ENCODE data around the gene RGS6. TPM values are rescaled to one million over a fixed set of nuclear protein-coding genes. Genes with fewer than 3 reads are reported as not detected.

The RGS6 gene
- total RNA-seq, 2 experiments from 2014 or later: not detected

GRCh38 chr14:72420749-72421474, 488.7 kb downstream of the RGS6 start:
- H3K4me3 ChIP-seq (ENCODE audit: low read depth, low read length, poor library complexity, severe bottlenecking): no peak overlapping the region
- ChIA-PET CTCF (ENCODE audit: unreplicated experiment) (interaction anchor here (0.6 kb wide), 1 partner anchor 147 kb away, joined by 3 read pairs; no protein-coding TSS in a partner anchor), POLR2A (no interaction called here)
- H3K9me3 ChIP-seq (ENCODE audit: low read length): no peaks in the 10 kb centered on the region
- no peaks in the 10 kb centered on the region for H3K9me2 ChIP-seq (ENCODE audit: insufficient read depth, low read length)
- H2AFZ ChIP-seq (ENCODE audit: low read length): no peak overlapping the region
- H3K4me2 ChIP-seq (ENCODE audit: low read length): no peak overlapping the region
- no peaks in the 10 kb centered on the region for H3K4me1 ChIP-seq (ENCODE audit: insufficient read depth, low read length, poor library complexity, severe bottlenecking)
- intact Hi-C loops (cut with micrococcal nuclease; ENCODE audit: unreplicated experiment): loop anchor here (2.0 to 10.0 kb wide), 2 partner anchors 316 to 396 kb away; no protein-coding TSS in a partner anchor
- no peak overlapping the region for H3K27ac ChIP-seq (ENCODE audit: low read depth, low read length, poor library complexity, severe bottlenecking)
- peak; percentile 50 for DNase-seq (ENCODE audit: low spot score)
- H3K36me3 ChIP-seq (ENCODE audit: insufficient read depth, low read length): no peaks in the 10 kb centered on the region
- BruUV-seq (replicated peaks): no TSS peak
- no peaks in the 10 kb centered on the region for H3K79me2 ChIP-seq (ENCODE audit: insufficient read depth, low read depth, low read length)
- TF ChIP-seq, protein P1, sequence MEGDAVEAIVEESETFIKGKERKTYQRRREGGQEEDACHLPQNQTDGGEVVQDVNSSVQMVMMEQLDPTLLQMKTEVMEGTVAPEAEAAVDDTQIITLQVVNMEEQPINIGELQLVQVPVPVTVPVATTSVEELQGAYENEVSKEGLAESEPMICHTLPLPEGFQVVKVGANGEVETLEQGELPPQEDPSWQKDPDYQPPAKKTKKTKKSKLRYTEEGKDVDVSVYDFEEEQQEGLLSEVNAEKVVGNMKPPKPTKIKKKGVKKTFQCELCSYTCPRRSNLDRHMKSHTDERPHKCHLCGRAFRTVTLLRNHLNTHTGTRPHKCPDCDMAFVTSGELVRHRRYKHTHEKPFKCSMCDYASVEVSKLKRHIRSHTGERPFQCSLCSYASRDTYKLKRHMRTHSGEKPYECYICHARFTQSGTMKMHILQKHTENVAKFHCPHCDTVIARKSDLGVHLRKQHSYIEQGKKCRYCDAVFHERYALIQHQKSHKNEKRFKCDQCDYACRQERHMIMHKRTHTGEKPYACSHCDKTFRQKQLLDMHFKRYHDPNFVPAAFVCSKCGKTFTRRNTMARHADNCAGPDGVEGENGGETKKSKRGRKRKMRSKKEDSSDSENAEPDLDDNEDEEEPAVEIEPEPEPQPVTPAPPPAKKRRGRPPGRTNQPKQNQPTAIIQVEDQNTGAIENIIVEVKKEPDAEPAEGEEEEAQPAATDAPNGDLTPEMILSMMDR (conservative IDR thresholded peaks at IDR 0.05; ENCODE audit: low read length): peak; percentile 97
- TF ChIP-seq EZH2phosphoT487 (IDR thresholded peaks at IDR 0.05; ENCODE audit: borderline replicate concordance, low read depth, low read length): no peak
- no peaks in the 10 kb centered on the region for H4K20me1 ChIP-seq (ENCODE audit: insufficient read depth, low read length)

- H3K9me3 ChIP-seq (ENCODE audit: low read length): no peaks in the 10 kb centered on the region
- ChIA-PET CTCF (ENCODE audit: unreplicated experiment) (no interaction called here), POLR2A (no interaction called here)
- no peaks in the 10 kb centered on the region for H3K79me2 ChIP-seq (ENCODE audit: insufficient read depth, low read depth, low read length)
- no TSS peak for BruUV-seq (replicated peaks)
- no peaks in the 10 kb centered on the region for H3K36me3 ChIP-seq (ENCODE audit: insufficient read depth, low read length)
- H3K9me2 ChIP-seq (ENCODE audit: insufficient read depth, low read length): no peaks in the 10 kb centered on the region
- H3K27ac ChIP-seq (ENCODE audit: low read depth, low read length, poor library complexity, severe bottlenecking): no peak overlapping the region
- H2AFZ ChIP-seq (ENCODE audit: low read length): no peak overlapping the region
- DNase-seq (ENCODE audit: low spot score): no peak
- no peaks in the 10 kb centered on the region for H3K4me1 ChIP-seq (ENCODE audit: insufficient read depth, low read length, poor library complexity, severe bottlenecking)
- no peaks in the 10 kb centered on the region for H4K20me1 ChIP-seq (ENCODE audit: insufficient read depth, low read length)
- no peak overlapping the region for H3K4me3 ChIP-seq (ENCODE audit: low read depth, low read length, poor library complexity, severe bottlenecking)
- TF ChIP-seq, protein P1 (conservative IDR thresholded peaks at IDR 0.05; ENCODE audit: low read length): no peak
- TF ChIP-seq EZH2phosphoT487 (IDR thresholded peaks at IDR 0.05; ENCODE audit: borderline replicate concordance, low read depth, low read length): no peak
- intact Hi-C loops (cut with micrococcal nuclease; ENCODE audit: unreplicated experiment): loop anchor here (10.0 kb wide), 1 partner anchor 319 kb away; no protein-coding TSS in a partner anchor
- H3K4me2 ChIP-seq (ENCODE audit: low read length): no peak overlapping the region
Observed at GRCh38 chr14:72423957-72424356, 491.7 kb downstream of the RGS6 start.

DNA sequence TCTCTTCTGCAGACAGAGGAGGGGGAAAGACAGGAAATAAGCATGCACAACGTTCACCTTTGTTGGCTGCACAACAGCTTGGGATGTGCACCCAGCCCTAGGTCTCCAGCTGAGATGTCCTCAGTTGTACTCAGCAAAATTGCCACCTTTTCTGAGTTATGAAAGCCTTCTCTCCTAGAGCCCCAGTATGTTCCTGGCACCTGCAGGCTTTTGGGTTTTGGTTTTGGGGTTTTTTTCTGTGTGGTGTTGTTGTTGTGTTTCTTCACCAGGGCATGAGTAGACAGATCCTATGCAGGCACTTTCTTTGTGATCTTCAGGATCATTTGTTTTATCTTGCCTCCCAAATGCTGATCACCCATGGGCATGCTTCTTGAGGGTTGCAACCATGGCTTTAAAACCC, 498.2 kb downstream of the RGS6 start:
- intact Hi-C loops (cut with micrococcal nuclease; ENCODE audit: unreplicated experiment): no loop called here
- H4K20me1 ChIP-seq (ENCODE audit: insufficient read depth, low read length): no peaks in the 10 kb centered on the region
- H3K36me3 ChIP-seq (ENCODE audit: insufficient read depth, low read length): no peaks in the 10 kb centered on the region
- H3K9me2 ChIP-seq (ENCODE audit: insufficient read depth, low read length): no peaks in the 10 kb centered on the region
- no peaks in the 10 kb centered on the region for H3K4me1 ChIP-seq (ENCODE audit: insufficient read depth, low read length, poor library complexity, severe bottlenecking)
- H3K4me3 ChIP-seq (ENCODE audit: low read depth, low read length, poor library complexity, severe bottlenecking): no peak overlapping the region
- no peak for DNase-seq (ENCODE audit: low spot score)
- no peak overlapping the region for H3K27ac ChIP-seq (ENCODE audit: low read depth, low read length, poor library complexity, severe bottlenecking)
- POLR2A ChIA-PET: no interaction called here
- no TSS peak for BruUV-seq (replicated peaks)
- no peak overlapping the region for H2AFZ ChIP-seq (ENCODE audit: low read length)
- CTCF ChIA-PET (ENCODE audit: unreplicated experiment): no interaction called here
- H3K79me2 ChIP-seq (ENCODE audit: insufficient read depth, low read depth, low read length): no peaks in the 10 kb centered on the region
- TF ChIP-seq, protein P1 (conservative IDR thresholded peaks at IDR 0.05; ENCODE audit: low read length): no peak
- TF ChIP-seq EZH2phosphoT487 (IDR thresholded peaks at IDR 0.05; ENCODE audit: borderline replicate concordance, low read depth, low read length): no peak
- H3K9me3 ChIP-seq (ENCODE audit: low read length): no peaks in the 10 kb centered on the region
- H3K4me2 ChIP-seq (ENCODE audit: low read length): no peak overlapping the region

Data from OCI-LY7 (cell line).